Amniotic stem cell (primary cell): Measurements from ENCODE around the gene BMPR1A.

Experiments
- DNase-seq: peaks from one replicate; lab custom pipeline; 2025; lab: John Stamatoyannopoulos, UW

The BMPR1A gene

GRCh38 chr10:86956848-86957448 is 200.5 kb downstream of the BMPR1A start:
- DNase-seq, result no peak

GRCh38 chr10:86957471-86958115 is 201.2 kb downstream of the BMPR1A start, which contains the start of gene MMRN2:
Gene MMRN2, minus strand, starts transcription at chr10:86957615. Its CDS starts 74 bp downstream, at chr10:86957541.
- no peak for DNase-seq

GRCh38 chr10:86958116-86958900 is 201.9 kb downstream of the BMPR1A start, which contains the start of gene SNCG:
Gene SNCG, plus strand, starts transcription at chr10:86958599. Its CDS starts 99 bp downstream, at chr10:86958698.
- DNase-seq, result no peak

GRCh38 chr10:86958901-86959736 is 202.7 kb downstream of the BMPR1A start:
- DNase-seq, result no peak

- no peak for DNase-seq
Measured at GRCh38 chr10:86959737-86960002, 203.3 kb downstream of the BMPR1A start.

GRCh38 chr10:86960003-86960862 is 203.8 kb downstream of the BMPR1A start:
- DNase-seq, result no peak

- DNase-seq, result no peak
Measured at GRCh38 chr10:86960863-86961434, 204.5 kb downstream of the BMPR1A start.

- DNase-seq, result no peak
Measured at GRCh38 chr10:86961481-86962091, 205.2 kb downstream of the BMPR1A start.

GRCh38 chr10:86962136-86962980 is 205.9 kb downstream of the BMPR1A start:
- DNase-seq, result no peak

GRCh38 chr10:86962981-86963310 is 206.5 kb downstream of the BMPR1A start:
- DNase-seq, result no peak

- DNase-seq, result no peak
Measured at GRCh38 chr10:86963341-86963919, 207.0 kb downstream of the BMPR1A start.

GRCh38 chr10:86964061-86964846 is 207.8 kb downstream of the BMPR1A start:
- no peak for DNase-seq

GRCh38 chr10:86964847-86965190 is 208.4 kb downstream of the BMPR1A start:
- no peak for DNase-seq

- DNase-seq, result no peak
Measured at GRCh38 chr10:86965986-86966654, 209.7 kb downstream of the BMPR1A start.

- no peak for DNase-seq
Measured at GRCh38 chr10:86967481-86967941, 211.1 kb downstream of the BMPR1A start.

- DNase-seq, result no peak
Measured at GRCh38 chr10:86968271-86968993, 212.0 kb downstream of the BMPR1A start, which contains the start of gene ADIRF. Gene ADIRF, plus strand, starts transcription at chr10:86968482. Its CDS starts 63 bp downstream, at chr10:86968545.

GRCh38 chr10:86968994-86969355 is 212.6 kb downstream of the BMPR1A start:
- no peak for DNase-seq
